GM12878 (cell line): ENCODE data around the gene AGAP3. TPM values are rescaled to one million over a fixed set of nuclear protein-coding genes. Genes with fewer than 3 reads are reported as not detected.

Source experiments
- ATAC-seq: fragments of 200-7000 bp; cut with Tn5 transposase; 3 replicates; pipeline ENCODE4 v1.9.1; 2020; ENCODE audit warnings: mild to moderate bottlenecking, moderate library complexity
- BruUV-seq: library from RNA; stranded (reverse); fragments of 400-500 nt; replicated peaks from 2 replicates; lab custom pipeline; 2021; lab: Mats Ljungman, UMichigan
- CTCF ChIA-PET: fragments of 300-600 bp; sonication (Branson Sonifier 250); formaldehyde crosslinking; extraction: SDS; loops from one replicate; lab custom pipeline; 2021; ENCODE audit warnings: inconsistent platforms; lab: Yijun Ruan, JAX
- POLR2A ChIA-PET: fragments of 350-600 bp; formaldehyde crosslinking; extraction: SDS; loops from one replicate; lab custom pipeline; 2021; ENCODE audit warnings: inconsistent platforms; lab: Charles Lee
- RAD21 ChIA-PET: fragments of 300-600 bp; sonication (Branson Sonifier 250); formaldehyde crosslinking; loops from one replicate; lab custom pipeline; 2023; ENCODE audit warnings: antibody characterized with exemption; ENCODE audit not compliant: unreplicated experiment; lab: Charles Lee
- SMC1A ChIA-PET: fragments of 300-600 bp; sonication (Branson Sonifier 250); formaldehyde crosslinking; loops from one replicate; lab custom pipeline; 2023; ENCODE audit not compliant: unreplicated experiment, uncharacterized antibody; lab: Charles Lee
- DNase-seq: peaks from one replicate; pipeline ENCODE4 v3.0.0-alpha.2; 2011; ENCODE audit warnings: low read depth, low spot score
- FAIRE-seq: peaks from 3 replicates; lab custom pipeline; 2011; peaks lifted over from hg19 to GRCh38; lab: Jason Lieb, UNC
- H2AFZ ChIP-seq: 2 replicates; pipeline ENCODE4 v1.6.0; 2011; ENCODE audit warnings: low read depth, low read length, control low read depth; ENCODE audit not compliant: control insufficient read depth
- H3K27ac ChIP-seq: 2 replicates; pipeline ENCODE4 v1.5.1; 2011; ENCODE audit warnings: control low read depth; ENCODE audit not compliant: control insufficient read depth, insufficient read depth
- H3K27me3 ChIP-seq, 2 experiments: replicated peaks in 1 of 2; 2 replicates each; pipeline versions ENCODE4 v1.6.0 to v1.6.1; 2011; ENCODE audit warnings: low read length in 1 of 2; ENCODE audit not compliant: control insufficient read depth in 2 of 2, insufficient read depth in 2 of 2
- H3K36me3 ChIP-seq, 2 experiments: 2 replicates each; pipeline ENCODE4 v1.5.1; 2011; ENCODE audit warnings: low read length in 1 of 2; ENCODE audit not compliant: control insufficient read depth in 2 of 2, insufficient read depth in 2 of 2
- H3K4me1 ChIP-seq: 2 replicates; pipeline ENCODE4 v1.6.1; 2011; ENCODE audit warnings: mild to moderate bottlenecking, low read length, moderate library complexity, mixed read lengths; ENCODE audit not compliant: control insufficient read depth, insufficient read depth
- H3K4me2 ChIP-seq: 2 replicates; pipeline ENCODE4 v1.6.0; 2011; ENCODE audit warnings: control low read depth; ENCODE audit not compliant: control insufficient read depth, insufficient read depth
- H3K4me3 ChIP-seq: fragments of 200-600 bp; sonication (generic); 2 replicates; pipeline ENCODE4 v1.5.1; 2016
- H3K79me2 ChIP-seq: 2 replicates; pipeline ENCODE4 v1.6.0; 2011; ENCODE audit warnings: low read length; ENCODE audit not compliant: control insufficient read depth, insufficient read depth
- H3K9ac ChIP-seq: 2 replicates; pipeline ENCODE4 v1.8.0; 2011; ENCODE audit warnings: low read length, control low read depth, mixed read lengths; ENCODE audit not compliant: control insufficient read depth, insufficient read depth
- H3K9me3 ChIP-seq: replicated peaks from 3 replicates; pipeline ENCODE4 v1.5.1; 2011; ENCODE audit warnings: mild to moderate bottlenecking, low read length; ENCODE audit not compliant: control insufficient read depth, insufficient read depth
- H4K20me1 ChIP-seq: 2 replicates; pipeline ENCODE4 v1.6.0; 2011; ENCODE audit not compliant: control insufficient read depth, insufficient read depth
- CEBPB ChIP-seq, 2 experiments: fragments of 150-350 bp in 1 of 2; IDR thresholded peaks; 2 replicates each; pipeline ENCODE4 v1.6.1; 2012 to 2014; ENCODE audit warnings: low read depth in 2 of 2, low read length in 2 of 2, borderline replicate concordance in 1 of 2, inconsistent platforms in 1 of 2
- CREB1 ChIP-seq: IDR thresholded peaks from 2 replicates; pipeline ENCODE4 v1.6.1; 2012; ENCODE audit warnings: low read depth, mild to moderate bottlenecking, inconsistent platforms
- WGBS: methylation state at CpG from one replicate; pipeline ENCODE4 v1.1.6; 2016; ENCODE audit warnings: low lambda C conversion rate; ENCODE audit not compliant: insufficient replicate concordance, insufficient coverage; ENCODE audit errors: missing lambda C conversion rate; 5-methylcytosine and 5-hydroxymethylcytosine counted together
- in situ Hi-C: fragments of 300-500 bp; cut with MboI; formaldehyde crosslinking; loops from 9 replicates; pipeline ENCODE4 v1.14.3; 2018; ENCODE audit warnings: mixed read lengths
- intact Hi-C: fragments of 100-400 bp; cut with micrococcal nuclease; formaldehyde crosslinking; loops from one replicate; pipeline ENCODE4 v1.14.2; 2022; ENCODE audit not compliant: unreplicated experiment
- polyA plus RNA-seq, 11 experiments: library from polyadenylated mRNA; depleted of rRNA in 4 of 11; unstranded in 6 of 11; stranded (reverse) in 5 of 11; fragments of >200 nt; fragmentation: Nextera tagmentation in 4 of 11; fragmentation: Illumina TruSeq in 1 of 11; extraction: Ambion mirVana in 4 of 11; extraction: Trizol in 1 of 11; gene quantifications; 1 replicate in 1 of 11; 2 replicates in 10 of 11; pipeline versions ENCODE4 v1.2.1 to v1.2.3, GENCODE V29; 2011 to 2016; ENCODE audit warnings: inconsistent platforms in 2 of 11, missing spikeins in 2 of 11, low read depth in 1 of 11
- total RNA-seq, 4 experiments: library from RNA; depleted of rRNA in 3 of 4; stranded (reverse); fragments of >200 nt in 3 of 4; fragmentation: Illumina TruSeq in 1 of 4; extraction: Trizol in 1 of 4; gene quantifications; 2 replicates each; pipeline versions ENCODE4 v1.2.1 to v1.2.3, GENCODE V29; 2013 to 2021
- TF ChIP-seq, protein P1 (sequence below): fragments of 450-650 bp; IDR thresholded peaks from 2 replicates; pipeline ENCODE4 v1.6.1; 2016; ENCODE audit warnings: mild to moderate bottlenecking

Gene AGAP3
- total and polyA plus RNA-seq, 10 of the 15 experiments (the other 5 are each of a cell fraction or from before 2014, with no cell fraction given): 1.8 to 68.1 (median 15.7) TPM

DNA sequence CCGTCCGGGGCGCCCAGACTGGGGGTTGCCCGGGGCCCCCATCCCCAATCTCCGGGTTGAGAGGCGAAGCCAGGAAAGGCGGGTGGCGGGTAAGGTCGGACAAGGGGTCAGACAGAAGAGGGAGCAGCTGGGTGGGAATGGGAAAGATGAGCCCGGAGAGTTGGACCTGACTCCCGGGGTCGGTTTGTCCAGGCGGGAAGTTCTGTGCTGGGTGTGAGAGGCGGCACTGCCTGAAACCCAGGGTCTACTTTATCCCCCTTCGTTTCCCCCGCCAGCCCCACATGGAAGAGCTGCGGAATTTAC is 26.2 kb upstream of the AGAP3 start:
- Histone ChIP-seq H3K36me3 (peaks cover 0 to 3% of the 10 kb centered on the region in 2 experiments; a peak in 3 of 4 replicates), H2AFZ (no peak overlapping the region; the same call in 1 of the 2 replicates)
- BruUV-seq: no TSS peak
- TF ChIP-seq, protein P1, sequence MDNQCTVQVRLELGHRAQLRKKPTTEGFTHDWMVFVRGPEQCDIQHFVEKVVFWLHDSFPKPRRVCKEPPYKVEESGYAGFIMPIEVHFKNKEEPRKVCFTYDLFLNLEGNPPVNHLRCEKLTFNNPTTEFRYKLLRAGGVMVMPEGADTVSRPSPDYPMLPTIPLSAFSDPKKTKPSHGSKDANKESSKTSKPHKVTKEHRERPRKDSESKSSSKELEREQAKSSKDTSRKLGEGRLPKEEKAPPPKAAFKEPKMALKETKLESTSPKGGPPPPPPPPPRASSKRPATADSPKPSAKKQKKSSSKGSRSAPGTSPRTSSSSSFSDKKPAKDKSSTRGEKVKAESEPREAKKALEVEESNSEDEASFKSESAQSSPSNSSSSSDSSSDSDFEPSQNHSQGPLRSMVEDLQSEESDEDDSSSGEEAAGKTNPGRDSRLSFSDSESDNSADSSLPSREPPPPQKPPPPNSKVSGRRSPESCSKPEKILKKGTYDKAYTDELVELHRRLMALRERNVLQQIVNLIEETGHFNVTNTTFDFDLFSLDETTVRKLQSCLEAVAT: peak; percentile 37
- TF ChIP-seq CREB1 (0 out of 2 replicates have a peak, but pooled peaks have one; percentile 3), CEBPB (IDR thresholded peaks at IDR 0.05; ENCODE audit: borderline replicate concordance in 1 of 2, low read depth in 2 of 2, low read length in 2 of 2) (no peak)
- TF ChIP-seq, all 136 proteins: peak for 2
- DNase-seq (no peak), ATAC-seq (no peak), FAIRE-seq (no peak)
- ChIA-PET RAD21 (interaction anchor here (0.6 to 1.4 kb wide), 3 partner anchors 30 to 51 kb away, joined by 3 to 4 read pairs (median 3); no protein-coding TSS in a partner anchor), SMC1A (interaction anchor here (0.7 kb wide), 1 partner anchor 25 kb away, joined by 3 read pairs; no protein-coding TSS in a partner anchor), CTCF (interaction anchor here (0.8 to 1.8 kb wide), 8 partner anchors 26 to 273 kb away, joined by 3 to 8 read pairs (median 4); no protein-coding TSS in a partner anchor), POLR2A (interaction anchor here (0.7 kb wide), 1 partner anchor 25 kb away, joined by 3 read pairs; no protein-coding TSS in a partner anchor)
- Histone ChIP-seq H3K27me3 (no peaks in the 10 kb centered on the region), H4K20me1 (no peaks in the 10 kb centered on the region), H3K4me1 (peaks cover 24% of the 10 kb centered on the region), H3K9ac (peak overlapping the region; percentile 86), H3K4me3 (peak overlapping the region; percentile 99), H3K9me3 (no peaks in the 10 kb centered on the region), H3K4me2 (peak overlapping the region; percentile 96), H3K27ac (peak overlapping the region; percentile 52), H3K79me2 (peaks cover 21% of the 10 kb centered on the region)
- intact Hi-C loops (no loop called here), in situ Hi-C loops (no loop called here)
- WGBS: under 1% methylated on average over 16 of the region's 17 CpGs
